HG02943 (cell line): ENCODE measurements around the gene GATAD2A.
"Not testable (repeated sequence)": the region's sequence is repeated elsewhere in the genome, so short reads cannot be mapped to it uniquely, and the experiment has no call there.

Source experiments
- ATAC-seq: cut with Tn5 transposase; IDR thresholded peaks from one replicate; pipeline ENCODE4 v1.9.1; 2021; ENCODE audit warnings: mild to moderate bottlenecking, low read depth, moderate library complexity; ENCODE audit not compliant: unreplicated experiment

Gene GATAD2A

GRCh38 chr19:19387108-19387507 is 18.4 kb upstream of the GATAD2A start:
- no peak for ATAC-seq

GRCh38 chr19:19388568-19389555 is 16.6 kb upstream of the GATAD2A start:
- no peak for ATAC-seq

- ATAC-seq, result not testable (repeated sequence)
These were observed 15.8 kb upstream of the GATAD2A start for GRCh38 chr19:19389683-19390082.

- ATAC-seq, result not testable (repeated sequence)
These were observed 11.1 kb upstream of the GATAD2A start for GRCh38 chr19:19394333-19394732.

- no peak for ATAC-seq
These were observed 5.6 kb upstream of the GATAD2A start for GRCh38 chr19:19399733-19400433.

GRCh38 chr19:19402656-19403372 is 2.7 kb upstream of the GATAD2A start:
- no peak for ATAC-seq

GRCh38 chr19:19403373-19403901 is 2.0 kb upstream of the GATAD2A start:
- ATAC-seq, result no peak

- peak; percentile 31 for ATAC-seq
These were observed 749 bp downstream of the GATAD2A start for GRCh38 chr19:19405971-19406877.

GRCh38 chr19:19406878-19407632 is 1.6 kb downstream of the GATAD2A start:
- ATAC-seq, result no peak

- no peak for ATAC-seq
These were observed 2.1 kb downstream of the GATAD2A start for GRCh38 chr19:19407633-19407930.

GRCh38 chr19:19409205-19409604 is 3.7 kb downstream of the GATAD2A start:
- ATAC-seq, result no peak

GRCh38 chr19:19409631-19410030 is 4.2 kb downstream of the GATAD2A start:
- ATAC-seq, result no peak

GRCh38 chr19:19410553-19411550 is 5.4 kb downstream of the GATAD2A start:
- ATAC-seq, result no peak

- ATAC-seq, result no peak
These were observed 10.8 kb downstream of the GATAD2A start for GRCh38 chr19:19416280-19416679.

GRCh38 chr19:19417046-19417445 is 11.6 kb downstream of the GATAD2A start:
- ATAC-seq, result no peak

- ATAC-seq, result no peak
These were observed 12.3 kb downstream of the GATAD2A start for GRCh38 chr19:19417628-19418245.

- ATAC-seq, result no peak
These were observed 13.2 kb downstream of the GATAD2A start for GRCh38 chr19:19418555-19419260.
